Measurements from ENCODE around the gene LAPTM4A. TPM values are rescaled to one million over a fixed set of nuclear protein-coding genes. Genes with fewer than 3 reads are reported as not detected.

The LAPTM4A gene
- total RNA-seq, 2 experiments from 2014 or later, result 20.5 to 24.1 TPM

DNA sequence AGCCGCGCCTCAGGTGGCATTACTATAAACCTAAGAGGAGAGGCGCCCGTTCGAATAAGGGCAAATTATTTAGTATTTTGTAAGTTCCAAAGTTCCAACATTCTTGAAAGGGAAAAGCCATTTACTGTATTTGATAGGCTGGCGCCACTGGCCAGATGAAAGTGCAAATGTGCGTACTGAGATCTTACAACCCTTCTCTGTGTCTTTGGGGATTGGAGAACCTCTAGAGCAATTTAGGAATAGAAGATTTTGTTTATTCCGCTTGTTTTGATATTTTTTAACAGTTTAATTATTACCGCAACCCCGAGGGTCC, 61.1 kb downstream of the LAPTM4A start:
- ATAC-seq, result no peak
- H3K4me1 Mint-ChIP-seq, result peaks cover 28% of the 10 kb centered on the region
- DNase-seq, result no peak
- H3K27me3 Mint-ChIP-seq, result peaks cover 21% of the 10 kb centered on the region
- H3K36me3 Mint-ChIP-seq, result peaks cover 1% of the 10 kb centered on the region
- H3K4me3 Mint-ChIP-seq, result peak overlapping the region; percentile 88
- peak overlapping the region; percentile 80 for H3K27ac Mint-ChIP-seq
- H3K9me3 Mint-ChIP-seq (ENCODE audit: low read depth), result no peaks in the 10 kb centered on the region
- CTCF ChIA-PET, result interaction anchor here (0.9 to 1.8 kb wide), 4 partner anchors 10 to 47 kb away, joined by 3 to 6 read pairs (median 4); no protein-coding TSS in a partner anchor

DNA sequence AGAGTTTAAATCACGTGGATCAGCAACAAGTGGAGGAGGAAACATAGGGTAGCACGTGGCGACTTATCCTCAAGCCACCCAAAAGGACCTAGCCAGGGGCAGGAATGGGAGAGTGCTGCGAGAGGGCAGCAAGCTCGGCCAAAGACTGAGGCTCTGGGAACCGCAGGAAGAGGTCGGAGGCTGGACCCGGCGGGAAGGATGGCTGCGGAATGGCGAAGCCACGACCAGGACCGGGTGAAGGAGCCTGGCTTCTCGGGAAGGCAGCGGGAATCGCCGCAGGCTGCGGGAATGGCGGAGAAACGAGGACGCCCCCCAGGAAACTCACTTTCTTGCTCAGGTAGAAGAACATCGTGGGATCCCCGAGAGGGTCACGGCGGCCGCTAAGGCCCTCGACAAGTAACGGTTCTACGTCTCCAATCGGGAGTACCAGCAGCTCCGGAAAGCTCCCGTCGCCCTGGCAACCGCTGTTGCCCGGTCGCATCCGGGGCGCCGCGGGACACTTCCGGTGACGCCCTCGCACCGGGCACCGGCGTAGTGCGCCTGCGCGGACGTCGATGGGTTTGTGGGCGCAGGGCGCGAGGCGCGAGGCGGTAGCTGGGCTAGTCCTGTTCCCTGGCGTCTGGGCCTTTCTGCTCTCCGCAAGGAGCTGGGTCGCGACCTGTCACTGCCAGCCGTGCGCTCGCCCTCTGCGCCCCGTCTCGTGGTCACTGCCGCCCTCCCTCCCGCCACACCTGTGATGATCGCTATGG, 61.6 kb downstream of the LAPTM4A start, which contains the start of gene WDR35:
WDR35 (minus strand) TSS at position 439 of the 749 bp plus-strand sequence; CDS start at position 349, 90 bp downstream.
- H3K9me3 Mint-ChIP-seq (ENCODE audit: low read depth), result no peaks in the 10 kb centered on the region
- CTCF ChIA-PET, result interaction anchor here (0.9 to 1.8 kb wide), 4 partner anchors 10 to 47 kb away, joined by 3 to 6 read pairs (median 4); no protein-coding TSS in a partner anchor
- peak; percentile 94 for DNase-seq
- H3K36me3 Mint-ChIP-seq, result peaks cover 3% of the 10 kb centered on the region
- peak within 1 kb of the TSS; percentile 88 for H3K4me3 Mint-ChIP-seq
- peaks cover 21% of the 10 kb centered on the region for H3K27me3 Mint-ChIP-seq
- peak within 1 kb of the TSS; percentile 80 for H3K27ac Mint-ChIP-seq
- peak; percentile 97 for ATAC-seq
- peaks cover 28% of the 10 kb centered on the region for H3K4me1 Mint-ChIP-seq

- Mint-ChIP-seq H3K4me3 (peak overlapping the region; percentile 88), H3K4me1 (peaks cover 28% of the 10 kb centered on the region), H3K36me3 (peaks cover 5% of the 10 kb centered on the region), H3K9me3 (ENCODE audit: low read depth) (no peaks in the 10 kb centered on the region), H3K27me3 (peaks cover 21% of the 10 kb centered on the region), H3K27ac (peak overlapping the region; percentile 80)
- CTCF ChIA-PET, result interaction anchor here (1.0 to 1.8 kb wide), 3 partner anchors 26 to 48 kb away, joined by 4 to 6 read pairs (median 5); no protein-coding TSS in a partner anchor
- no peak for ATAC-seq
- DNase-seq, result no peak
Measured at GRCh38 chr2:19989342-19989666, 62.1 kb downstream of the LAPTM4A start.

GRCh38 chr2:19988600-19988999, 62.8 kb downstream of the LAPTM4A start:
- H3K4me1 Mint-ChIP-seq, result peaks cover 28% of the 10 kb centered on the region
- CTCF ChIA-PET, result interaction anchor here (0.9 to 1.1 kb wide), 2 partner anchors 27 to 47 kb away, joined by 3 to 5 read pairs; no protein-coding TSS in a partner anchor

DNA sequence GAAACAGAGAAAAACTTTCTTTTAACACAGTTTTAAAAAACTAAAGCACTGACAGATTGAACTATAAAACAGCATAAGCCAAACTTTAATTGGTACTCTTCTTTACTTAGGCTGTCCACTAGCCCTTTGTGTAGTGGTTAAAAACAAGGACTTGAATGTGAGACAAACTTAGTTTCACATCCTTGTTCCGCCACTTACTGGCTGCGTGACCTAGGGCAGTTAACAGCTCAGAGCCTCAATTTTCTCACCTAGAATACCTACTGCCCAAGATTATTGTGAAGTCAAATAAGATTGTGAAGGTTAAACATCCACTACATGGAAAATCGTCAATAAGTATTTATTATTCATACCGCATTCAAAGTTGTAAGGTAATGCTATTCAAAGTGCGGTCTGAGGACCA, 63.5 kb downstream of the LAPTM4A start:
- H3K4me1 Mint-ChIP-seq, result peaks cover 28% of the 10 kb centered on the region
- DNase-seq (no peak), ATAC-seq (no peak)
- H3K9me3 Mint-ChIP-seq (ENCODE audit: low read depth), result no peaks in the 10 kb centered on the region
- no peak overlapping the region for H3K4me3 Mint-ChIP-seq
- H3K27me3 Mint-ChIP-seq, result peaks cover 13% of the 10 kb centered on the region
- CTCF ChIA-PET, result interaction anchor here (0.9 to 1.1 kb wide), 2 partner anchors 27 to 47 kb away, joined by 3 to 5 read pairs; no protein-coding TSS in a partner anchor
- peaks cover 7% of the 10 kb centered on the region for H3K36me3 Mint-ChIP-seq
- H3K27ac Mint-ChIP-seq, result no peak overlapping the region

More at GRCh38 chr2:19988600-19988999, 62.8 kb downstream of the LAPTM4A start:
- ATAC-seq (no peak), DNase-seq (no peak)
- Mint-ChIP-seq H3K36me3 (peaks cover 7% of the 10 kb centered on the region), H3K4me3 (peak overlapping the region; percentile 88), H3K27me3 (peaks cover 20% of the 10 kb centered on the region), H3K27ac (no peak overlapping the region), H3K9me3 (ENCODE audit: low read depth) (no peaks in the 10 kb centered on the region)

Other genes with a start within 250 kb of the LAPTM4A start
- 10 to 100 TPM; 24.5 to 37.2 TPM for gene TTC32, start 149.6 kb downstream of the LAPTM4A start, total RNA-seq
- 1 to 10 TPM; 4.2 to 4.5 TPM for gene WDR35, start 61.5 kb downstream of the LAPTM4A start, total RNA-seq
- gene MATN3, start 39.0 kb downstream of the LAPTM4A start, total RNA-seq, result not detected
- under 1 TPM in 1 of 2 experiments, not detected in 1; 0.42 TPM for gene SDC1, start 173.5 kb upstream of the LAPTM4A start, total RNA-seq